ENCODE measurements around the gene ZBTB20.

ZBTB20 gene

DNA sequence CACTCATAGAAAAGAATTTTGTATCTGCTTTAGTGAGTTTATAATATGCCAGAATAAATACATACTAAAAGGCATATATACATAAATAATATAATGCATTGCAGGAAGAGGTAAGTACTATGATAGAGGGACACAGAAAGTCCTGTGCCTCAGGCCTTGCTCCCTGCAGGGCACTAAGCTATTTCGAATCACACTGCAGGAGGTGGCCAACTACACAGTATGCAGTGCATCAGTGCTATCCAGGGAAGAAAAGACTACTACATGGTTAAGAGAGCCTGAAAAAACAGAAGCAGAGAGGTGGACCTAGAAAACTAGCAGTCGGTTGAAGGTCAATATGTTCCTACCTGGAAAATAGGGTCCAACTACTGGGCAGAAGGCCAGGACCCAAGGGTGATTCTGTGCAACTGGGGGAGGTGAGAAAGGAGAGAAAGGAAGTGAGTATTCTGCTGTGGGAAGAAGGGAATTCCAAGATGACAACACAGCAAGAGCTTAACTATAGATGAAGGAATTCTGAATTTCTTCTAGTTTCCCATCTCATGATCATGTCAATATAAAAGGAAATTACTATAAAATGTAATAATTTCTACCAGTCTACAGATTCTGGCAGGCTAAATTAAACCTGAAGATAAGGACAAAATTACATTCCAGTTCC lies 218.0 kb downstream of the ZBTB20 start:
- DNase-seq (ENCODE audit: low spot score), result no peak

DNA sequence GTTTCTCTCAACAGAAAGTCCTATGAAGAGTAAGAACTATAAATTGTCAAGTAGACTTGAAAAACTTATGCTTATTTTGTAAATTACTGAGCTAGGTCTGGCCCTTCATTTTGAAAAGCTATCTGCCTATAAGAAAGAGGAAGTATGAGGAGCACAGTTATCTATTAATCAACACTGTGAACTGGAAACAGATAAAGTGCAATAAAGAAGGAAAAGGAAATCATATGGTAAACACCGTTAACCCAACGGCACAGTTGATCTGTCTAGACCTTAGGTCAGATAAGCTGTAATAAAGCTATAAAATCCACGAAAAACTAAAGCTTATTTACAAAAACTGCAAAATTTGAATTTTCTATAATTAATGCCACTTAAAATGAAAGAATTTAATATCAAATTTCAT lies 242.5 kb downstream of the ZBTB20 start:
- DNase-seq (ENCODE audit: low spot score), result no peak

DNA sequence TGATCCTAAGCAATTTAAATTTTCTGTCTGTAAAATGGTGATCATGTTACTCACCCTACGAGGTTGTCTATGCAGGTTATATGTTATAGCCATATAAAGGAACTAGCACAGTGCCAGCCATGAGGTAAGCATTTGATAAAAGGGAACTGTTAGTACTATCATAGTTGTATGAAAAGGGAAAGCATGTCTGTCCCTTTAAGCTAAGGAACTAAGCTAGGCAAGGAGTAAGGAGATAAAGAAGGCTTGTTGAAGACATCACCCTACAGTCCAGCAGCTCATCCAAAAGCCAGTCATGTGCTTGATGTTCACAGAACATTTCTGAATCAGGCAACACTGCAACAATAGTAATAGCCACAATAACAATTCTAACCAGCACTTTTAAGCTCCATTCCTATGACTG lies 243.9 kb downstream of the ZBTB20 start:
- DNase-seq (ENCODE audit: low spot score), result no peak

DNA sequence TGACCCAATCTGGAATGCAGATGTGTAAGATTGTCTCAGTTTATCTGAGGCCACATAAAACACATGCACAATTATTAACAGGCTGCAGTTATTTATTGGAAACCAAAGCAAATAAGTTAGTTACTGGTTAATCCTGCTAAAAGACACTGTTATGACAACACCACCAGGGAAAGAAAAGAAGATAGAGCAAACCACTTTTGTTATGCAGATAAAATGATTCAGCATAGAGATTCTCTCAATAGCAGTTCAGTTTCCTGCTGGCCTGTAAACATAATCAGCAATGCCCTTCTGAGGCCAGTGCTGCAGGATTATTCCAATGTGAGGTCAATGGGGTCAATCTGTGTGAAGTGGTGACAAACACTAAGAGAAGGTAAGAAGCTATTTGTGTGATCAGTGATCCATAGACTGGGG lies 244.4 kb downstream of the ZBTB20 start:
- no peak for DNase-seq (ENCODE audit: low spot score)

DNA sequence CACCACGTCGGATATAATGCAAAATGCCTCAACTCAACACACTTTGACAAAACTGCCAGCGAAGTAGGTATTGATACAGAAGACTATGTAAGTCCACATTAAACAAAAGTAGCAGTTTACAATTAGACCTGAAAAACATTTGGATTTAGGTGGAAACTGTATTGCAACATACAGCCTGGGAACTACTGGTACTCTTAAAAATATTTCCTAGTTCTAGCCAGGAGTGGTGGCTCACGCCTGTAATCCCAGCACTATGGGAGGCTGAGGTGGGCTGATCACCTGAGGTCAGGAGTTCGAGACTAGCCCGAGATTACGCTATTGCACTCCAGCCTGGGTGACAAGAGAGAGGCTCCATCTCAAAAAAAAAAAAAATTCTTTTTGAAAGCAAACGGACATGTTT lies 246.2 kb downstream of the ZBTB20 start:
- DNase-seq (ENCODE audit: low spot score), result no peak

DNA sequence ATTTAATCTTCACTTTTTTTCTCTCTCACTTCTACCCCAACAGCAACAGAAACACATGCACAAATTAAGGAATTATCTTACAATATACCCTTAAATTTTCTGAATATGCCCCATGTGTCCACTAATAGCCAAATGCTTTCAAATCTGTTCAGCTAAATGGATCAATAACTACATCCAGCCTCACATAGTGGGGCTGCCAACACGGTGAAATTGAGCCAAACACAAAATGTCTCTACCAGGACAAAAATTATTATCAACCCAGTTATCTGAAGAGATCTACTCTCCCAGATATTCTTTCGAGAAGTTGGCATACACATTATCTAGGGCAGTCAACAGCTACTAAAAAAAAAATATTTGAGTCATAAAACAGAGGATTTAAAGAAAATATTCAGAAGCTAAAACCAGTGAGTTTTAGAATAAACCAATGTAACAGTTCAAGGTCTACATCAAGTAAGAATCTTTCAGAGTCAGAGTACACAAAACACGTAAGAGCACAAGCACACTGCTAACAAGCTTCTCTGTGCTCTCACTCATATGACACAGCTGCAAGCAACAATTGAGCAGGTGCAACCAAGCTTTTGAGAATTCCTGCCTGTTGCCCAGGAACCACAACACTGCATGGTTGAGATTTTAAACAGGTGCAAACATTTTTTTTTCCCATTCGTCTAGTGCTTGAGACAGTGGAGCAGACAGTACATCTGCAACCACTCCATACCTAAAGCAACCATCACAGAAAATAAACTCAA lies 247.7 kb downstream of the ZBTB20 start:
- DNase-seq (ENCODE audit: low spot score), result no peak

DNA sequence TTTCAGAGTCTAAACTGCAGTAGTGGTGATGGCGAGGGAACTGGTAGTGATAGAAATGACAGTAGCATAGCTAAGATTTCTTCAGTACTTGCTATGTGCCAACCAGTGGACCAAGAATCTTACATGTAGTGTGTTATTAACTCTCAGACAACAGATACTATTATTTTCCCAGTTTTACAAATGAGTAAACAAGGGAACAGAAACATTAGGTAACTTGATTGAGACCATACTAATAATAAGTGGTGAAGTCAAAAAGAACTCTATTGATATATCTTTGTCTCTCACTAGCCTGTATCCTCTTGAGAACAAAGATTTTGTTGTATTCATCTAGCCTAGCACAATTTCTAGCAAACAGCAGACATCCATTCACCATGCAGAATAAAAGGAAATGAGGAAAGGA lies 250.1 kb downstream of the ZBTB20 start:
- no peak for DNase-seq (ENCODE audit: low spot score)

DNA sequence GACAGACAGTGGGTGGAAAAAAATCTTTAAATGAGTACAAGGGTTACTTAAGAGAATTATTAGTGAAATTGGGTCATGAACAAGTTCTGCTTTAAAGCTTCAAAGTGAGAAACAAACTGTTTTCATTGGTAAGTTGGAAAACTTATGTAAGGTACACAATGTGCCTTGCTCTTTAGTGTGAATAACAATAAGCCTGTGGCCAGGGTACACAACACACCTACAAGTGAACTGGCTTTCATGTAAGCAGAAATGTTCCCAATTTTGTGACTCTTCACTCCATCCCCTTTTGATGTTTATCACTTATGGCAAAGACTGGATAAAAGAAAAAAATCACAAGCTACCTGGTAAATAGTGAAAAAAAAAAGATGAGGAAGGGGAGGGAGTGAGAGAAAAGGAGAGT lies 253.7 kb downstream of the ZBTB20 start:
- no peak for DNase-seq (ENCODE audit: low spot score)

DNA sequence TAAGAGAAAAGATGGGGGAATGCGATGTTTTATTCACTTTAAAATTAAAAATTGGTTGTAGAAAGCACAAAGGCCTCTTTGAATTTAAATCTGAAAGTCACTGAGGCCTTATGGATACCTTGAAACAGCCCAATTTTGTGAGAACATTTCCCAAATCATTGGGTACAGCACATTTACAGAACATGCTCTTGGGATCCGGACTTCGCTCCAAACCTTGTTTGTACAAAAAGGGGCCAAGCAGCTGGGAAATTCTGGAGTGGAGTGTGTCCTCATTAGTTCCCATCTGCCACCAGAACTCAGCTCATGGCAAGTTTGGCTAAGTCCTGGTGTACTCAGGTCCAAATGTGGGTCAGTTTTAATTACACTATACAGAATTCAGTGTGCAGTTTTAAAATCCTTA lies 254.2 kb downstream of the ZBTB20 start:
- no peak for DNase-seq (ENCODE audit: low spot score)

DNA sequence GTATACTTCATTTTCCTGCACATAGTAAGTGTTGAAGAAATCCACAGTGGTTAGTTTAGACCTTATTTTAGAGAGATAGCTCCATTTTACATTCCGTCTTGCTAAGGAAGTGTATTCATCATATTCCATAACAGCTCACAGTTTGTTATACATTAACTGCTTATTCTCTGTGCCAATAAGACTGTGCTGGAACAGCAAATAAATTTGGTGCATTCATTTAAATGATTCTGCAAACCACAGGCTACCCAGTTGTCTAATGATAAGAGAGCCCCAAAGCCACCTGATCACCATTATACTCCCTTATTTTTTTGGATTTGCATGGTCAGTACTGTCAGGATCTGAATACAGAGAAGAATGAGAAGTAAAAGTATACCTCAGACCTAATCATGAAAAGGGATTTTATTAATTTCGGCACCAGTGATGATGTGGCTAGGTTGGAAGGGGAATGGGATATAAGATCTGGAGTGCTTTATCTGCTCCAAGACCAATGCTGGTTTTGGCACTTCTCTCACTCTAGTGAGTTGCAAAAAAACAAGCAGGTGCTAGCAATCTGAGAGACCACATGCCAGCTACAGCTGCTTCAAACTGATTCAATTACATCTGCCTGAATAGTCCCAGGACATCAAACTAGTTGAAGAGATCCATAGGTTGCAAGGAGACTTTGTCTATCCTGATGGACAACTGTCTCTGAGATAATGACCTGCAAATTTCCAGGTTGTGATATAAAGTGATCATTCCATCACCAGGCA lies 254.8 kb downstream of the ZBTB20 start:
- DNase-seq (ENCODE audit: low spot score), result no peak

DNA sequence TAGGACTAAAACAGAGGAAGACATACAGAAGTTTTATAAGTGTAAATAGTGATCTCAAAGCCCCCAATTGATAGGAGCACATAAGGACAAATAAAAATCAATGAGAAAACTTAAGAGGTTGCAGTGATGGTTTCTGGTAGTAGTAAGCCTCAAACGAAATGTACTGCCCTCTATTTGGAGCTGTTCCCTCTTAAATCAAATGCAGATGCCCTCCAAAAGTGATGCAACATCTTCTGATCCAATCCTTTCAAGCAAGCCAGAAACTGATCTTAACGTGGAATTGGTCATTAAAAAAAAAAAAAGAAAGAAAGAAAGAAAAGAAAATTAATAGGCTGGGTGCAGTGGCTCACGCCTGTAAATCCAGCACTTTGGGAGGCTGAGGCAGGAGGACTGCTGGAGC lies 259.3 kb downstream of the ZBTB20 start:
- DNase-seq (ENCODE audit: low spot score), result no peak

DNA sequence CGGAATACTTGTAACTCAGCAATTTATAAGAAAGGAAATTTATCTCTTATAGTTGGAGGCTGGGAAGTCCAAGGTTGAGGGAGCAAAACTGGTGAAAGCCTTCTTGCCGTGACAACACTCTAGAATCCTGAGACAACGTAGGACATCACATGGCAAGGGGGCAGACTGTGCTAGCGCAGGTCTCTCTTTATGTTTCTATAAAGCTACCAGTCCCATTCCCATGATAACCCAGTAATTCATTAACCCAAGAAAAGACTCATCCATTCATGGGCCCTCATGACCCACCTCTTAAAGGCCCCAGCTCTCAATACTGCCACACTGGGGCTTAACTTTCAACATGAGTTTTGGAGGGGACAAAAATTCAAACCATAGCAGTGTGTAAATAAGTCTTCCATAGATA lies 260.2 kb downstream of the ZBTB20 start:
- DNase-seq (ENCODE audit: low spot score), result no peak

DNA sequence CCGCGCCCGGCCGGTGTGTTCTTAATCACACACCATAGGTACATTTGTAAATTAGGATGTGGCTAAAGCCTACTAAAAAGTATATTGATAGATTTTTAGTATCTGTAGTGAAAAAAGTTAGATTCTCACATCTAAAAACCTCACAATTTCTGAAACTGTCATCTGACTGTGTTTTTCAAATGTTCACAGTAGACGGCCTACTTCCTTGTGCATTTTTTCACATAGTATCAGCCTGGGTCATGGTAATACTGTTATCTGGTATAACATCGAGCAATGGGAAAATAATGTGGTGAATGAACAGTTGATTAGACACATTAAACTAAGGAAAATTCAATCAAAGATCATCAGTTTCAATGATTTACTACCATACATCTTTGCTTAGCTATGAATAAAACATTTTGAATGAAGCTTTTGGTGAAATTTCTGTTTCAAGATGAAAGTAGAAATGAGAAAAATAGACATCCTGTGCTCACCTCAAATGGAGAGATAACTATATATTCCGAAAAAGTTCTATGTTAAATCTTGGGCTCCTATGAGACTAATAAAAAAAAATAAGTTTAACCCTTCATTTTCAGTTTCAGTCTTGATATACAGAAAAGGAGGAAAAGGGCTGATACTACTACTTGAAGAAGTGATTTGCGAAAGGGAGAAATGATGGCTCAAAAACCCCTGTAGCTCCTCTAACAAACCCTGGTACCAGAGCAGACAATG lies 262.7 kb downstream of the ZBTB20 start:
- DNase-seq (ENCODE audit: low spot score), result no peak

DNA sequence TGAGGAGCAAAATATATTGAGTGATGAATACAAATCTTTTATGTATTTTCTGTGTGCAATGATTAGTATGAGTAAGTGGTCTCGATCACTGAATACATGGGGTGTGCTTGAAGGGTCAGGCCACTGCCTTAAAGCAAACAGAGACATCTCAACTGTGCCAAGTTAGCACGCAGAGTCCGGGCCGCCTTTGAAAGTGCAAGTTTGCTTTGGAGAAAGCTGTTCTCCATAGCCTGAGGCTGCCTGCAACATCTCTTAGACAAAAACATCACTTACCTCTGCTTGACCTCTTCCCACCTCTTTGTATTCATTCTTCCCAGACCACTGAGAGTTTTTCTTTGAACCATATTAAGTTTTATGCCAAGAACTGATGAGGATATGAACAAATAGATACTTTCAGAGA lies 267.0 kb downstream of the ZBTB20 start:
- DNase-seq (ENCODE audit: low spot score), result no peak

DNA sequence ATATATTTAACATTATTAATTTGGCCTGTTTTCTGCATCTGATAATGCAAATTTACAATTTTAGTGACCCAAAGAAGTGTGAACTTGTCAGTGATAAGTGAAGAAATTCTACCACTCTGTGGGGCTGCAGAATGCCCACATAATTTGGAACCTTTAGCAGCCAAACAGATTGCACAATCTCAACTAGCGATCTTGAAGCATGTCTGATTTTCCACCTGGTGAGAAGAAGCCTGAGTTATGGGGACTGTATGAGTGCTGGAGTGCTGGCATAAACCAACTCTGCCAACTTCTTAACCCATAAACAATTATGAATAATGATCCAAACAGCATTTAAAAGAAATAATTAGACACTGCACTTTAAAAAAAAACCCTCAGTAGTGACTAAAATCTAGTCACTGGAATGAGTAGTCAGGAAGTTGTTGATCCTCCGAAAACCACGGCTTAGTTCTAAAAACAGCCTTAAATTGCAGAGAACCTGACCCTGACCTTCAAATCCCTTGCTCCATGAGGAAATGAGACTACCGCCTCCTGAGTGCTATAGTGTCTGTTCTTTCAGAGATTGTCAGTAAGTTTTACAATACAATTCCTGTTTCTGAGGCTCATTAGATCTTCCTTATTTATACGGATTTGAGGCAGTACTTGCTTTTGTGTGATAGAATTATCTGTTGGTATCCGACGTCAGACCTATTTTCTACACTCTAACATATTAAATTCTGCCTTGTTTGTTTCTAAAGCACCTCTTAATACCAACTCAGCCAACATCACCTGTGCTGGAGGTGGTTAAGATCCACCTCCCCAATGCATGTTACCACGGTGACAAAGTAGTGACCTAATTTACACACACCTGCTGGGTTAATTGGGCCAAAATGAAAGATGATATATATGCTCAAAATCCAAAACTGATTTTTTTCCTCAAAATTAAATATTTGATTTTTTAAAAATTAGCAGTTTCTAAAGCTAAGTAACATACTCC lies 267.7 kb downstream of the ZBTB20 start:
- no peak for DNase-seq (ENCODE audit: low spot score)

DNA sequence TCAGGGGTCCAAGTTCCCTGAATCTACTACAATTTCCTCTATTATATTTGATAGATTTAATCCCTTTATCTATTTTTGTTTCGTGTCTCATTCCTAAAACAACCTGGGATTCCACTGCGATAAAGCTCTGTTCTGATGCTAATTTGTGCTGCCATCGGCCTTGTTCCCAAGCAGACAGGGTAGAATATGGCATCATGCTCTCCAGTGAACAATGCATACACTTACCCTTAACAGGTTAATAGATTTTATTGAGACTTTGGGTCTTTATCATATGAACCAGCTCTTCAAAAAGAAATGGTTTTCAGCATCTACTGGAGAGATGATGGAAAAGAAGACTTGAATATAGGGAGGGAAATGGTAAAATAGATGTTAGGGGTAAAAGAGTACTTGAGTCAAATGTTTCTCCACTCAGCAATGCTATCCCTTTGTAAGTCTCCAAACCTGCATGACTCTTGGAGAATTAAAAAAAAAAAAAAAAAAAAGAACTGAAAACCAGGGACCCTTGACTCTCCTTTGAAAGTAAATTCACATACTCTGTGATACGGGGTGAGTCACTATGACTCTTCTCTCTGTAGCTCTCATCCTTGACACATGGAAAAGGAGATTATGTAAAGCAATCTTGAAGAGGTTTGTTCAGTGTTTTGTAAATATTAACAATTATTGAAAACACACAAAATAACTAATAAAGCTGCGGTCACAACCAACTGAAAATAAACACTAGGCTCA lies 268.8 kb downstream of the ZBTB20 start:
- DNase-seq (ENCODE audit: low spot score), result no peak

DNA sequence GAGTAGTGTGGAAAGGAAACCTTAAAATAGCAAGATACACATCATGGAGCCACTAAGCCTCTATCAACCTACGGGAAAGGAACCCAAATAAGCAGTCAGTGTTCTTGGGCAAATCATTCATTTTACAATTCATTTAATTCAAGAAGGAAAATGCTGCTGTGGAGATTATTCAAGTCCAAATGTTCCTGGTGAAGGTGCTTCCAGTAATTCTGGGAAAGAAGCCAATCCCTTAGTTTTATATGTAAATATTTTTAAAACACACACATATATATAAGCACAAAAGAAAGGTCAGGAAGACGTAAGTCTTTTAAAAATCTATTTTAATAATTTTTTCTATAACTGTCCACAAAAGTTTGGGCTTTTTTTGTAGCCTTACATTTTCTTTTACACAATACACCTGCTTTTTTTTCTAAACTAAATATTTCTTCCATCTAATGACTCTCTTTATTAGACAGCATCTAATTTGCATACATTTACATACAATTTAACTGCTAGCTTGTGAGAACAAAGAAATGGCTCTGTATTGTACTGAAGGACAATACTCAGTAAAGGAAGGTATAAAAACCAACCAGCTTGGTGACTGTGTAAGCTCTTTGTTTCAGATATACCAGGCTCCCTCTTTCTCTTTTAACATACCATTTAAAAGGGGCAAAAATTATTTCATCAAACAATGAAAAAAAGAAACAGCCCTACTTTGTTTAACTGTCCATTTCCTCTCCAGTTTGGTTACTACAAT lies 269.5 kb downstream of the ZBTB20 start:
- no peak for DNase-seq (ENCODE audit: low spot score)

DNA sequence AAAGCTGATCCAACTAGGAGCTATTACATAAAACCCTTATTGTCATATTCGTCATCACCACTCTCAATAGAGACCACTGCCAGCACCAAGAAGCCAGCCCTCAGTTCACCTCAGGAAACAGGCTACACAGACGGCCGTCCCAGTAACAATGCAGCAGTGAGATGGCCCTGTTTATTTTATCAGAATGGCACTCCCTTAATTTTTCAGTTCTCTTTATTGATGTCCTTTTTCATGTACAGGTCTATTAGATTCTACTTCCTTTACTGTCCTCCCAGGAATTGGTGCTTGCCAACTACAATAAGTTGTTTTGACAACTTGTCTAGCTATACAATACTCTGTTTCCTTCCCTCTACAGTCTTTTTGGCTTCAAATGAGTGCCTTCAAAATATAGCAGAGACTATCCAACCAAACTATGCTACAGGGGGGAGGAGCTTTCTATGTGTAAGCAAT lies 272.5 kb downstream of the ZBTB20 start:
- DNase-seq (ENCODE audit: low spot score), result no peak

DNA sequence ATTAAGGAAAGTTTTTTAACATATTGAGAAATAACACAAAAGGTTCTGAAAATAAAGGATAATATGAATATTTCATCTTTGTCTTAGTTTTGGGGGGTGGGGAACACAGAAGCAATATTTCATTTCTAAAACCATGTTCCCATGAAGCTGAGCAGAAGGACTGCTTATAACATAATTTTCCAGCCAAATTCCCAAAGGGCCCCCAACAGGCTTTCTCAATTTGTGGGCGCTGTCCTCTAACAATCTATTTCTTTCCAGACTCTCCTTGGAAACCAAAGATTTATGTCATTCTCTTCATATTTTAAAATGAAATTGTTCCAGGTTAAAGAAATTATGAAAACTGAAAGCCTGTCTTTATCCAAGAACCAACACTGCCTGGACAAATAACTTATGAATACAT lies 273.5 kb downstream of the ZBTB20 start:
- no peak for DNase-seq (ENCODE audit: low spot score)

DNA sequence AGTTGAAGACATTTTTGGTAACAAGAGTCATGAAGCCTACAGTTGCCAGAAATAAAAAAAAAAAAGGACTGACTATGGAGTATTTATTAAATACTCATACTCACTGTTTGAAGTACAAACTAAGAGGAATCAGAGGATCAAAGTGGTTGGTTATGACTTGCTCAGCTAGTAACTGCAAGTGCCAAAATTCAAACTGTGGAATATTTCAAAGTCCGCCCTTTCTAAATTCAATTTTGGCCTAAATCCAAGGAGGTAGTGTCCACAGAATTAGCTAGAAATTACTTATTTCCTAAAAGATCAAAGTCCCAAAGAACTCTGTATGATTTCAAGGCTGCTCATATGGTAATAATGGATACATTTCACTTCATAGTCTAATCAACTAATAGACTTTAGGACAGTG lies 274.5 kb downstream of the ZBTB20 start:
- no peak for DNase-seq (ENCODE audit: low spot score)

Measured in hematopoietic multipotent progenitor cell treated with erythropoietin and hydrocortisone succinate and interleukin-3 and kit ligand, for 17 days (in vitro differentiated cells).